Endothelial cell of umbilical vein (primary cell): ENCODE data around the gene HMGCS1.

Source experiments
- GATA2 ChIP-seq: IDR thresholded peaks from 2 replicates; pipeline ENCODE4 v1.7.0; 2011; ENCODE audit warnings: low read depth, mild to moderate bottlenecking, moderate library complexity, mixed read lengths, low read length; ENCODE audit not compliant: insufficient read length, insufficient read depth
- JUN ChIP-seq: IDR thresholded peaks from 2 replicates; pipeline ENCODE4 v1.6.1; 2011; ENCODE audit warnings: borderline replicate concordance, low read depth; ENCODE audit not compliant: insufficient read length, insufficient read depth
- POLR2A ChIP-seq: IDR thresholded peaks from 2 replicates; pipeline ENCODE4 v1.6.1; 2012; ENCODE audit warnings: low read depth, mild to moderate bottlenecking, control low read depth, low read length
- POLR2AphosphoS5 ChIP-seq: IDR thresholded peaks from 2 replicates; pipeline ENCODE4 v1.6.1; 2012; ENCODE audit warnings: low read depth, mild to moderate bottlenecking, control low read depth, low read length, moderate library complexity; ENCODE audit not compliant: insufficient read depth
- TF ChIP-seq, protein P1 (sequence below), 2 donors: IDR thresholded peaks; 1 replicate in 1 of 2; 2 replicates in 1 of 2; pipeline ENCODE4 v1.5.1; 2011; ENCODE audit warnings: low read length in 2 of 2, mild to moderate bottlenecking in 2 of 2, moderate library complexity in 2 of 2, control low read depth in 1 of 2, inconsistent platforms in 1 of 2, low read depth in 1 of 2; ENCODE audit not compliant: insufficient read depth in 1 of 2; ENCODE audit errors: extremely low read depth in 1 of 2

DNA sequence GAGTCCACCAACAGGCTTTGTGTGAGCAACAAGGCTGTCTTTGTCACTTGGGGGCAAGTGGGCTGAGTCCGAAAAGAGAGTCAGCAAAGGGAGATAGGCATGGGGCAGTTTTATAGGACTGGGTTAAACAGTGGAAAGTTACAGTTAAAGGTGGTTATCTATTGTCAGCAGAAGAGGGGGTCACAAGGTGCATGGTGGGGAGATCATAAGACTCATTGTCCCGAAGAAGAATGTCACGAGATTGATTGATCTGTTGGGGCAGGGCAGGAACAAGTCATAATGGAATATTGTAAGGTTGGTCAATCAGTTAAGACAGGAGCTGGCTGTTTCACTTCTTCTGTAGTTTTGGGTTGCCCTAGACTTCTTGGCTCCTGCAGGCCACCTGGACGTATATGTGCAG lies 7.6 kb upstream of the HMGCS1 start:
- TF ChIP-seq JUN = no peak
- TF ChIP-seq POLR2A = no peak
- no peak for TF ChIP-seq GATA2
- TF ChIP-seq, protein P1, sequence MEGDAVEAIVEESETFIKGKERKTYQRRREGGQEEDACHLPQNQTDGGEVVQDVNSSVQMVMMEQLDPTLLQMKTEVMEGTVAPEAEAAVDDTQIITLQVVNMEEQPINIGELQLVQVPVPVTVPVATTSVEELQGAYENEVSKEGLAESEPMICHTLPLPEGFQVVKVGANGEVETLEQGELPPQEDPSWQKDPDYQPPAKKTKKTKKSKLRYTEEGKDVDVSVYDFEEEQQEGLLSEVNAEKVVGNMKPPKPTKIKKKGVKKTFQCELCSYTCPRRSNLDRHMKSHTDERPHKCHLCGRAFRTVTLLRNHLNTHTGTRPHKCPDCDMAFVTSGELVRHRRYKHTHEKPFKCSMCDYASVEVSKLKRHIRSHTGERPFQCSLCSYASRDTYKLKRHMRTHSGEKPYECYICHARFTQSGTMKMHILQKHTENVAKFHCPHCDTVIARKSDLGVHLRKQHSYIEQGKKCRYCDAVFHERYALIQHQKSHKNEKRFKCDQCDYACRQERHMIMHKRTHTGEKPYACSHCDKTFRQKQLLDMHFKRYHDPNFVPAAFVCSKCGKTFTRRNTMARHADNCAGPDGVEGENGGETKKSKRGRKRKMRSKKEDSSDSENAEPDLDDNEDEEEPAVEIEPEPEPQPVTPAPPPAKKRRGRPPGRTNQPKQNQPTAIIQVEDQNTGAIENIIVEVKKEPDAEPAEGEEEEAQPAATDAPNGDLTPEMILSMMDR (IDR thresholded peaks at IDR 0.05; ENCODE audit: extremely low read depth in 1 of 2, insufficient read depth in 1 of 2, low read depth in 1 of 2, low read length in 2 of 2) = no peak
- no peak for TF ChIP-seq POLR2AphosphoS5
